Measurements from ENCODE around the gene BDNF.
"Not testable (repeated sequence)": the region's sequence is repeated elsewhere in the genome, so short reads cannot be mapped to it uniquely, and the experiment has no call there.

The BDNF gene

DNA sequence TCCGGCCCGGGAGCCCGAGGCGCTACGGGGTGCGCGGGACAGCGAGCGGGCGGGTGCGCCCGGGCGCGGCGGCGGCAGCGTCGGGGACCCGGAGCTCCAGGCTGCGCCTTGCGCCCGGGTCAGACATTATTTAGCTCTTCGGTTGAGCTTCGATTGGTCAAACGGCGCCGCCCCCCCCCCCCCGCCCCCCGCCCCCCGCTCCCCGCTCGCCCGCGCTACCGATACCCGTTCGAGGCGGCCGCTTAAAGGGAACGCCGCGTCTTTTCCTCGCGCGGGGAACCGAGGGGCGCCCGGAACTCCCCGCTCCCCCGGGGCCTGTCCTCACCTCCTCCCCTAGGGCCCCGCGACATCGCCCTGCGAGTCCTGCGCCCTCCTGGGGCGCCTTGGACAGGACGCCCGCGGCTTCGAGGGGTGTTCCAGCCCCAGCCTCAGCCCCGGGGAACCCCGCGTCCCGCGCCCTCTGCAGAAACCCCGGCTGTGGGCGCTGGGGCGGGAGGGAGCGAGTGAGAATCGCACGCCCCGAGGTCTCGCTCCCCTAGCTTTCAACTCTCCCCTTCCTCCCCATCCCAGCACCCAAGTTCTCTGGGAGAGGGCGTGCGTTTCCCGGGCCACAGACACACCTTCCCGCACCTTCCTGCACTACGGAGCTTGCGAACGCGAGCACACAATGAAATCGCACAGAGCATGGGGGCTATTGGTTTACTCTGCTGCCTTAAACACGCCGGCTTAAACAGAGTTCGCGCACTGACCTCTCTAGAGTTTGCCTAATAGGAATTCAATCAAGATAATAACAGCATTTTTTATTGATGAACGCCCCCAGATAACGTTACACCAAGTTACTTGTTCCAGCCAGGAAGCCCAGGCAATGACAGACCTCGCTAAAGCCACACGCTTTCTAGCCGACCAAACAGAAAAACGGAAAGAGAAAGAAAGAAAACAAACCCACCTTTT, at the start of gene BDNF:
TSS of gene BDNF (minus strand) at position 105 of the 951 bp plus-strand sequence. CDS start 41,891 bp downstream, outside the sequence.
- peak within 1 kb of the TSS; percentile 67 for H3K4me3 ChIP-seq (ENCODE audit: low read depth, low read length)

- no peak overlapping the region for H3K4me3 ChIP-seq (ENCODE audit: low read depth, low read length)
Observed at GRCh38 chr11:27740362-27741013, 40.2 kb upstream of the BDNF start.

DNA sequence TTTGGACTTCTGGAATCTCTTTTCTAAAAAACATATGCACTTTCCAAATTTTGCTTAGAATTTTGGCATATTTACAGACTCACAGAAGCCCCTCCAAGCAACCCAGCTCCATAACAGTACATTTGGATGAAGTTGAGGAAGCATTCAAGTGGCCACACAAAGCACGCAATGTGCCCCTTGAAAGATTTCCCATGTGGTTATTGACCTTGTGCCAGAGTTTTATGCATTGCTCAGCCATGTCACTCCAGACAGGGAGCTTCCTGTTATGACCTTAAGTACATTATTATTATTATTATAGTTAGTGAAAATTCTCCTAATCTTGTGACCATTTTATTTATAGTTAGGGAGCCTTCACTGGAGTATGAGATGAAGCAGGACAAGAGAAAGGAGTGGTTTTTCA, 35.0 kb upstream of the BDNF start:
- no peak overlapping the region for H3K4me3 ChIP-seq (ENCODE audit: low read depth, low read length)

- H3K4me3 ChIP-seq (ENCODE audit: low read depth, low read length), result not testable (repeated sequence)
Observed at GRCh38 chr11:27731803-27732202, 31.5 kb upstream of the BDNF start.

- H3K4me3 ChIP-seq (ENCODE audit: low read depth, low read length), result no peak overlapping the region
Observed at GRCh38 chr11:27726981-27727380, 26.7 kb upstream of the BDNF start.

- no peak overlapping the region for H3K4me3 ChIP-seq (ENCODE audit: low read depth, low read length)
Observed at GRCh38 chr11:27723687-27724086, 23.4 kb upstream of the BDNF start.

DNA sequence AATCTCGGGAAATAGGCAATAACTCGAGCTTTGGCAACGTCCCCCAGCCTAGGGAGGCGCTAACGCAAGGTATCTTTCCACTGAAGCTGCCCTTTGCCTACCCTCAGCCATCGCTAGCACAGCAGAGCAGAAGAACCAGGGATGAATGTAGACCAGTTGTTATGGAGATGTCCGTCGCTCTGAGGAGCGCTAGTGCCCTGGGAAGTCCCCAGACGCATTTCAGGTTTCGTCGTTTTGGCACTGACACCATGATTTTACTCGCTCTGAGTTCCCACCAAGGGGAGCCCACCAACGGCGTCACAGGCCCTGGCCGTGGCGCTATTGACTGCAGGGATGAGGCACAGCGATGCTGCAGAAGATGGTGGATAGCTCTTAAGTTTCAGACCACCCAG, 22.7 kb upstream of the BDNF start:
- peak overlapping the region; percentile 54 for H3K4me3 ChIP-seq (ENCODE audit: low read depth, low read length)

- peak overlapping the region; percentile 54 for H3K4me3 ChIP-seq (ENCODE audit: low read depth, low read length)
Observed at GRCh38 chr11:27722117-27722952, 22.1 kb upstream of the BDNF start.

DNA sequence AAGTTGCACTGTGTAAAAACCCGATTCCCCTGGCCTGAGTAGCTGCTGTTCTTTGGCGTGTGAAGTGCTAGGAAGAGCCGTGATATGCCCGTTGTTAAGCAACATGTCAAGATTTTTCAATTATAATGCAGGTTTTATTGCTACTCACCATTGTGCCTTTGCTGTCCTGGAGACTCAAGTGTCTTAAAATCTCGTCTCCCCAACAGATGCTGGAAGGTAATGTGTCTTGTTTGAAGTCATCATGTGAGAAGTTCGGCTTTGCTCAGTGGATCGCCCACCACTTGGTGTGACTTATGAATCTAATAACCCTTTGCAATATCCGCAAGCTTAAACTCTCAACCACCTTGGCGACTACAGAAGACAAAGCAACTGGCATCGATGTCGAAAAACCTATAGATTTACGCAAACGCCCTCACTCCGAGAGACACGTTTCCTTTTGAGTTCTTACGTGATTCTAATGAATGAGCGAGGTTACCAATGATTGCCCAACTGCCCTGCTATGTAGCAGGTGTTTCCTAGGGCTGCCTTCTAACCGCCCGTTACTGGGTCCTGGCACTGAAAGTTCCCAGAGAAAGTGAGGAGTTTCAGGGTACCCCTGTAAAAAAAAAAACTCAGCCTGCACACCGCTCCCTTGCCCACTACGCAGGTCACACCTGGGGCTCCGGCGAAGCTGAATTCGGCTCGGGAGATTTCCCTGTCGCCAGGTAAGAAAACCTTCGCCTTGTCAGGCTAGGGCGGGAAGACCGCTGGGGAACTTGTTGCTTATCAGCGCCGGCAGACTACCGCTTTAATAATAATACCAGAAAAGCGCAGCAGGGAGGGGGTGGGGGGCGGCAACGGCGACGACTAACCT, 21.2 kb upstream of the BDNF start:
- H3K4me3 ChIP-seq (ENCODE audit: low read depth, low read length), result peak overlapping the region; percentile 54

- peak overlapping the region; percentile 72 for H3K4me3 ChIP-seq (ENCODE audit: low read depth, low read length)
Observed at GRCh38 chr11:27720277-27720830, 20.1 kb upstream of the BDNF start.

- H3K4me3 ChIP-seq (ENCODE audit: low read depth, low read length), result peak overlapping the region; percentile 72
Observed at GRCh38 chr11:27719546-27719925, 19.3 kb upstream of the BDNF start.

DNA sequence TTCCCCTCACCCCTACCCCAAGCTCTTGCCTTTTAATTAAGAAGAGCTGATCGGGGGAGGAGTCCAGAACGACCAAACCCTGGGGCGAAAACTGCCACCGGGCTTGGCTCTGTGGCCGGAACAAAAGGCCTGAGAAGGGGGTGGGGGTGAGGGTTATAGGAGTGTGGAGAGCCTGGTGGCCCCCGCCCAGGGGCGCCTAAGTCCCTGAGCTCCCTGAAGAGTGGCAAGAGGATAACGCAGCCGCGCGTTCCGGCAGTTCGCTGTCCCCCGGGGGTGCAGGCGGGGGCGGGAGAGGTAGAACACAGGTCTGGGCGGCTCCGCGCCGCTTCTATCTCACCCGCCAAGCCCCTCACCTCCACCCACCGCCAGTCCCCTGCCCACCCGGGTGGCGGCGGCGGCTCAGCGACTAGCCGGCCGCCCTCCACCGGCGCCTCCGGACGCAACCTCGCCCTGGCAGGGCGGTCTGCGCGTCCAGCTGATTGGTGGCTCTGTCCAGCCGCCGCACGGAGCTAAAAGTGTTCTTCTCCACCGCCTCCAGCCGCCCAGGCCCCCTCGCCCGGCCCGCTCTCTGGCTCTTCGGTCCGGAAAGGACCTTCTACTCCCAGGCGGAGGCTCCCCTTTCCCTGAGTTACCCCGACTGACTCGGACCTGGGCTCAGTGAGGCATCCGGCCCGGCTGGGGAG, 18.7 kb upstream of the BDNF start:
- H3K4me3 ChIP-seq (ENCODE audit: low read depth, low read length), result peak overlapping the region; percentile 72

- peak overlapping the region; percentile 72 for H3K4me3 ChIP-seq (ENCODE audit: low read depth, low read length)
Observed at GRCh38 chr11:27718346-27718862, 18.1 kb upstream of the BDNF start.

GRCh38 chr11:27717801-27718229, 17.6 kb upstream of the BDNF start:
- peak overlapping the region; percentile 67 for H3K4me3 ChIP-seq (ENCODE audit: low read depth, low read length)

GRCh38 chr11:27717377-27717776, 17.1 kb upstream of the BDNF start:
- H3K4me3 ChIP-seq (ENCODE audit: low read depth, low read length), result peak overlapping the region; percentile 67

GRCh38 chr11:27716835-27717234, 16.6 kb upstream of the BDNF start:
- no peak overlapping the region for H3K4me3 ChIP-seq (ENCODE audit: low read depth, low read length)

DNA sequence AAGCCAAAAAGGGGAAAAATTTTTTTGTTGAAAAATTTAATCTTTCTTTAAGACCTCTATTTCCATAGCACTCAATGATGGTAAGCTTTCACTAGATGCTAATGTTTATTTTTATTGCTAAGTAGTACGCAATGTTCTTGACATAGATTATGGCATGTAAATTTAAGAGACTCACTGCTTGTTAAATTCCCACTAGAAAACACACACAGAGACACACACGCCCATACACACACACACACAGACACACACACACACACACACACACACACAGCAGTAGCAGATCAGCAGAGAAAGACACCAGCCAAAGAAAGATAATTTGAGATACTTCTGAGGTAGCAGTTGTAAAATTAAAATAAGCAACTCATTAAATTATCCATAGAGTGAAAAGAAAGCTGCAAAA, 16.0 kb upstream of the BDNF start:
- no peak overlapping the region for H3K4me3 ChIP-seq (ENCODE audit: low read depth, low read length)

DNA sequence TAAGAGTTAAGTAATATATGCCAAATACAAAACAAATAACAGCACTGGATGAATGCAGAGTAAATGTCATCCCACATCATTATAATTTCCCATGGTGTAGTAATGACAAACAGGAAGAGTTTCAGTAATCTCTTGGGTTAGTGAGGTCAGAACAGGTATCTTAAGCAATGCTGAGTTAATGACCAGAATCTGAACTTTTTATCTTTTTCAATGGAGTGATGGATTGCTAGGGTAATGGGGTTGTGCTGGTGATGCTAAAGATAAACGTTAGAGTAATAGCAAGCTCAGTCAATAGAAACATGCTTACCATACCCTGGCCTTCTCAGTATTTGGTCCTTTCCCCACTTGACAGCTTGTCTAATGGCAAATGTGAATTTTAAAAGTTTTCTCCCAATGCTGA, 11.5 kb upstream of the BDNF start:
- H3K4me3 ChIP-seq (ENCODE audit: low read depth, low read length), result no peak overlapping the region

DNA sequence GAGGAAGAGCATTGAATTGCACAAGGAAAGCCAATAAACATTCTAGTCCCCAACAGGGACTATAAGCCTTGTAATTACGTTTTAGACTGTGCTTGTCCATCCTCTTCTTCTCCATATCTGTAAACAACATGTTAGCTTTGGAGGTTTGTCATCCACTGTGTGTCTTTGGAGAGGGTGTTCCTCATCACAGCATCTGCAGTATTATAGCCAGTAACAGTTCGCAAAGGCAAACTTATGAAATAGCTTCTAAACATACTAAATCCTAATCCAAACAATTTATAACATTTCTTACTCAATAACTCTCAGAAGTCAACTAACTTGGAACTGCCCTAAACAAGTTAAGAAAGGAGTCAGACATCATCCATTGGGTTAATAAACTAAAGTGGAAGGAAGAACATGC, 10.3 kb upstream of the BDNF start:
- no peak overlapping the region for H3K4me3 ChIP-seq (ENCODE audit: low read depth, low read length)

Data from iPS-11a (cell line).